ENCODE measurements around the gene TP73. TPM values are rescaled to one million over a fixed set of nuclear protein-coding genes. Genes with fewer than 3 reads are reported as not detected.

TP73 gene
- total RNA-seq, 1 experiment from 2014 or later: 1.6 TPM

DNA sequence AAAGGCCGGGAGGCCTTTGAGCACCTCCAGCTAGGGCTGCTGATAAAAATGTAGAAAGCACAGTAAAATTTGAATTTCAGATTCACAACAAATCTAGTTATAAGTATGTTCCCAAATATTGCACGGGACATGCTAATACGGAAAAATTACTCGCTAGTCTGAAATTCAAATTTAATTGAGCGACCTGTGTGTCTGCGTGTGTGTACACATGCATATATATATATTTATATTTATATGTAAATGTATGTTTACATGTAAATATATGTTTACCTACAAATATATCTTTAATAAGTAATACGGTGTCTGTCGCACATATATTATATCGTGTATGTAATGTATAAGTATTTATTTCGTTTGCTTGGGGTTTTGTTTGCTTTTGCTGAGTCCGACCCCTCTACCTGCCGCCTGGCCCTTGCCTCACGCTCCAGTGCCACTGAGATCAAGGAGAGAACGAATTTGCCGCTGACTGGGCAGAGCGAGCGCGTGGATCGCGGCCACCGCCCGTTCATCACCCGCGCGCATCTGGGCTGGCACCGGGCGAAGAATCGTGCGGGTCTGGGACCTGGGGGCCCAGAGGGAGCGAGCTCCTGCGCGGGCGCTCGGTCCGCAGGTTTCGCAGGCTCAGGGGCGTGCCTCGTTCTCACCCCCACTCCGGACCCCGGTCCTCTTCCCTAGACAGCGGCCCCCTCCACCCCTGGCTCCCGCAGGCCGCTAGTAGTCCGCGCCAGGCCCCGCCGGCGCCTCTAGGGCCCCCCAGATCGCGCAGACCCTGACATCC is 1.9 kb upstream of the TP73 start:
- DNase-seq: peak; percentile 86
- Histone ChIP-seq H3K27me3 (ENCODE audit: control insufficient read depth, insufficient read depth, low read length) (peaks cover 49% of the 10 kb centered on the region), H3K4me3 (ENCODE audit: insufficient read depth, low read depth, low read length) (peak overlapping the region; percentile 52)

DNA sequence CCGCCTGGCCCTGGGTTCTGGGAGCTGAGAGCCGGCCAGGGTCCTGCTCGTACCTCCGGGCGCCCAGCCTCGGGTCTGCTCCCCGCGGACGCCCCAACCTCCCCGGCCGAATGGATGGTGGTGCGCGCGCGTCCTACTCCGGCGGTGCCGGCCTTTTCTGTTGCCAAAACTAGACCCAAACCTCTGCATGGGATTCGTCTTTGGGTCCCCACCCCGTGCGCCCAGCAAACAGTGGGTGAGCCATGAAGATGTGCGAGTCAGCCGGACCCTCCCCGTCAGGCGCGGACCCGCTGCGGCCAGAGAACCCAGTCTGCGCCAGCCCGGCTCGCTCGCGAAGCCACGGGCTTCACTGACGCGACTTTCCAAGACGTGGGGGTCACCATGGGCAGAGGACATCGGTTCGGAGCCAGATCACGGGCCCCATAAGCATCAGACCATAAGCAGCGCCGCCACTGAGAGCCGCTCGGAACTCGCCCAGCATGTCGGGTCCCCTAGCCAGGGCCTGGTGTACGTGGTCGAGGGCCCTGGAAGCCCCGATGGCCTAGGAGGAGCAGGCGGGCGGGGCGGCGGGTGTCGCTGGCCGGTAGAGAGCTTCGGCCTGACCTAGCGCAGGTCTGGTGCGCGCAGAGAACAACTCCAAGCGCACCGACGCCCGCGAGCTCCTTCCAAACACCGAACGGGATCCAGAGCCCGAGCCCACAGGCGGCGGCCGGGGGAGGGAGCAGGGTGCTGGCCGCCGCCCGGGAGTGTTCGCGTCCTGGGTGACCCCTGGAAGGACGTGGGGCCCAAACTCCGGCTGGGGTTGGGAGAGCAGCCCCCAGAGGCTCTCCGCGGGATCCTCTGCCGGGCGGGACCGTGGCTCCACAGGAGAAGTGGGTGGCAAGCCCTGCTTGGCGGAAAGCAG is 1.0 kb upstream of the TP73 start:
- H3K36me3 ChIP-seq (replicated peaks; ENCODE audit: control insufficient read depth, insufficient read depth, low read length): peaks cover 1% of the 10 kb centered on the region; the same call in 1 of the 2 replicates
- peak; percentile 91 for DNase-seq
- H3K4me3 ChIP-seq (ENCODE audit: insufficient read depth, low read depth, low read length): peak overlapping the region; percentile 52
- peaks cover 50% of the 10 kb centered on the region for H3K27me3 ChIP-seq (ENCODE audit: control insufficient read depth, insufficient read depth, low read length)

More for the DNA sequence above, 1.9 kb upstream of the TP73 start:
- peaks cover 1% of the 10 kb centered on the region; the same call in 1 of the 2 replicates for H3K36me3 ChIP-seq (replicated peaks; ENCODE audit: control insufficient read depth, insufficient read depth, low read length)

DNA sequence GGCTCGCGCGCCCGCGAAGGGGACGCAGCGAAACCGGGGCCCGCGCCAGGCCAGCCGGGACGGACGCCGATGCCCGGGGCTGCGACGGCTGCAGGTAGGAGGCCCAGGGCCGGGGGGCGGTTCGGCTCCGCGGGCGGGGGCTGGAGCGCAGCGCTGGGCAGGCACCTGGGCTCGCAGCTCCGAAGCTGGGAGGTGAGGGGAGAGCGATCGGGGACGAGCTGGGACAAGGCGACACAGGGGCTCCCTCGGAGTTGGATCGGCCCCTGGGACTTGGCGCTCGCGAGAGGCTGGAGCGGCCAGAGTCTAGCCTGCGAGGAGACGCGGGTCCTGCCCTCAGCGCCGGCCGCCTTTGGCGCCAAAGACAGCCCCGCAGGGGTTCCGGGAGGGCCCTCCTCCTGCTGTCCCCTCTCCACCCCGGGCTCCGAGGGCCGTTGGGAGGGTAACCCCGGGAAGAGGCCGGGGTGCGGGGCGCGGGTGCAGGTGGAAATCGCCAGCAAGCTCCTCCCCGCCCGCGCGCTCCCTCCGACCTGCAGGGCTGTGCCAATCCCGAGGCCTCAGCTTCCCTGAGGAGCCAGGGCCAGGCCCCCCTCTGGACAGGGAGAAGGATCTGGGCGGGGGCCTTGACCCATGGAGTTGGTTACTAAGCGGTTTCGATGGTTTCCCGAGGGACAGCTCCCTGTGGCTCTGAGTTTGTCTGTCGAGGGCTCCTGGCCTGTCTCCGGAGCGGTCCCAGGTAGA is 401 bp downstream of the TP73 start:
- no peaks in the 10 kb centered on the region for H3K36me3 ChIP-seq (replicated peaks; ENCODE audit: control insufficient read depth, insufficient read depth, low read length)
- peak overlapping the region; percentile 52 for H3K4me3 ChIP-seq (ENCODE audit: insufficient read depth, low read depth, low read length)
- DNase-seq: peak; percentile 84
- H3K27me3 ChIP-seq (ENCODE audit: control insufficient read depth, insufficient read depth, low read length): peaks cover 53% of the 10 kb centered on the region

DNA sequence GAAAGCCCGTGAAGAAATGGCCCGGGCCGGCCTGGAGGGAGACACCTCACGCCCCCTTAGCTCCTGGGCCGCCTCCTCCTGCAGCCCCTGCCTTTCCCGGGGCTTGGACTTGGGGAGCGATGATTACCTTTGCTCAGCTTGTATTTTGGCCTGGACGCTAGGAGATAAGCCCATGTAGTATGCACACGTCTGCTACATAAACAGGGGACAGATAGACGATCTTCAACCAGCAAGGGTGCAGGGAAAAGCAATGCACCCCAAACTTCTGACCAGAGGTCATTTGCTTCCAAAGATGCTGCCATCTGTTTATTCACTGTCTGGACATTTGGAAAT is 936 bp downstream of the TP73 start:
- H3K4me3 ChIP-seq (ENCODE audit: insufficient read depth, low read depth, low read length): no peak overlapping the region
- H3K27me3 ChIP-seq (ENCODE audit: control insufficient read depth, insufficient read depth, low read length): peaks cover 53% of the 10 kb centered on the region
- no peaks in the 10 kb centered on the region for H3K36me3 ChIP-seq (replicated peaks; ENCODE audit: control insufficient read depth, insufficient read depth, low read length)
- peak; percentile 82 for DNase-seq

DNA sequence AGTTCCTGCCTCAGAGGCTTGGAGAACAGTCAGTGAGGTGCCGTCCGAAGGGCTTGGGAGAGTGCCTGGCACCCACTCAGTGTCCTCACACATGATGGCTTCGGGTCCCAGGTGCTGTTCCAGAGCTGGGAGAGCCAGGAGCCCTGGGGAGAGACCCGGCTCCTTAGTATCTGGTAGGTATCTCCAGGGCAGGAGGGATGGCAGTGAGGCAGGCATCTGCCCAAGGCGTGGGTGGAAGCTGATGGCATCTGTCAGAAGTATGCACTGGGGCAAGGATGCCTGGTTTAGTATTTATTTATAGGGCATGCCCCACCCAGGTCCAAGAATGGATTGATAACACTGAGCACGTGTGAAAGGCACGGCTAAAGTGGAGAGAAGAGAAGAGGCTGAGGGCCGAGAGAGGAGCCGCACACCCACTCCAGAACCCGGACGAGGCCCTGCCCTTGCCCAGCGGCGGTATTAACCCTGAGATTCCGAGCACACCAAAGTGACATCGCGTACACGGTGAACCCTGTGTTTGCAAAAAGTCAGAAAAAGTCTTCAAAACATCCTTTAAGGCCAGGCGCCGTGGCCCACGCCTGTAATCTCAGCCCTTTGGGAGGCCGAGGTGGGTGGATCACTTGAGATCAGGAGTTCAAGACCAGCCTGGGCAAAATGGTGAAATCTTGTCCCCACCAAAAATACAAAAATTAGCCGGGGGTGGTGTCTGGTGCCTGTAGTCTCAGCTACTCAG is 2.4 kb downstream of the TP73 start:
- H3K36me3 ChIP-seq (replicated peaks; ENCODE audit: control insufficient read depth, insufficient read depth, low read length): no peaks in the 10 kb centered on the region

DNA sequence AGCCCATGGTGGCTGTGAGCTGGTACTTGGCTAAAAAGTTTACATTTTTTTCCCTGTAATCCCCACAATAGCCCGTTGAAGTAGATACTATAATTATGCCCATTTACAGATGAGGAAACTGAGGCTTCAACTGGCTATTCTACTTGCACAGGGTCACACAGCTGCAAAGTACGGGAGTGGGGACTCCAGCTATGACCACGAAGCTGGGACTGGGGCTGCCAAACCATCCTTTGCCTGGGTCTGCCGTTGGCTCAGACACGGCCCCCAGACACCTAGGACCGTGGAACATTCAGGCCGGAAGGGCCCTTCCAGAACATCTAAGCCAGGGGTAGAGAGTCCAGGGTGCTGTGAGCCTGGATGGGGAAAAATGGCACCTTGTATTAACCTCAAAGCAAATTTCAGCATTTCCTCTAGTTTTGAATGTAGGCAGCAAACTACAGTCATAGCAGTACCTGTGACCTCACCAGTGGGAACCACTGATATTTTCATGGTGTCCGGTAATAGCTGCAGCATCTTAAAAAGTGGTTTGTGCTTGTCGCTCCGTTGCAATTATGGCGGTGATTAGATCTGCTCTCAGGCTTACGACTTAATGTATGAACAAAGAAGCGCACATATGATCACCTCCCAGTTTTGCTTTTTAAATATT is 4.3 kb downstream of the TP73 start:
- no peak for DNase-seq
- H3K36me3 ChIP-seq (replicated peaks; ENCODE audit: control insufficient read depth, insufficient read depth, low read length): no peaks in the 10 kb centered on the region
- no peak overlapping the region for H3K4me3 ChIP-seq (ENCODE audit: insufficient read depth, low read depth, low read length)
- H3K27me3 ChIP-seq (ENCODE audit: control insufficient read depth, insufficient read depth, low read length): peaks cover 40% of the 10 kb centered on the region

More for the DNA sequence above, 2.4 kb downstream of the TP73 start:
- Histone ChIP-seq H3K27me3 (ENCODE audit: control insufficient read depth, insufficient read depth, low read length) (peaks cover 55% of the 10 kb centered on the region), H3K4me3 (ENCODE audit: insufficient read depth, low read depth, low read length) (no peak overlapping the region)
- no peak for DNase-seq

DNA sequence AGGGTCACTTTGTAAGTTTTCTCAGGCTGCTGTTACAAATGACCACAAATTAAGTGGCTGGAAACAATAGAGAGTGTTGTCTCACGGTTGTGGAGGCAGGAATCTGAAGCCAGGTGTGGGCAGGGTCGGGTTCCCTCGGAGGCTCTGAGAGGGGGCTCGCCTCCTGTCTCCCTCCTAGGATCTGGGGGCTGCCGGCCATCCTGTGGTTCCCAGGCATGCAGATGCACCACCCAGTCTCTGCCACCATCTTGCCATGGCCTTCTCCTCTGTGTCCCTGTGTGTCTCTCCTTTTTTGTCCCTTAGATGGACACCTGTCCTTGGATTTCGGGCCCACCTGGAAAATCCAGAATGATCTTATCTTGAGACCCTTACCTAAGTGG is 4.8 kb downstream of the TP73 start:
- H3K36me3 ChIP-seq (replicated peaks; ENCODE audit: control insufficient read depth, insufficient read depth, low read length): no peaks in the 10 kb centered on the region
- H3K4me3 ChIP-seq (ENCODE audit: insufficient read depth, low read depth, low read length): no peak overlapping the region
- DNase-seq: no peak
- peaks cover 34% of the 10 kb centered on the region for H3K27me3 ChIP-seq (ENCODE audit: control insufficient read depth, insufficient read depth, low read length)

DNA sequence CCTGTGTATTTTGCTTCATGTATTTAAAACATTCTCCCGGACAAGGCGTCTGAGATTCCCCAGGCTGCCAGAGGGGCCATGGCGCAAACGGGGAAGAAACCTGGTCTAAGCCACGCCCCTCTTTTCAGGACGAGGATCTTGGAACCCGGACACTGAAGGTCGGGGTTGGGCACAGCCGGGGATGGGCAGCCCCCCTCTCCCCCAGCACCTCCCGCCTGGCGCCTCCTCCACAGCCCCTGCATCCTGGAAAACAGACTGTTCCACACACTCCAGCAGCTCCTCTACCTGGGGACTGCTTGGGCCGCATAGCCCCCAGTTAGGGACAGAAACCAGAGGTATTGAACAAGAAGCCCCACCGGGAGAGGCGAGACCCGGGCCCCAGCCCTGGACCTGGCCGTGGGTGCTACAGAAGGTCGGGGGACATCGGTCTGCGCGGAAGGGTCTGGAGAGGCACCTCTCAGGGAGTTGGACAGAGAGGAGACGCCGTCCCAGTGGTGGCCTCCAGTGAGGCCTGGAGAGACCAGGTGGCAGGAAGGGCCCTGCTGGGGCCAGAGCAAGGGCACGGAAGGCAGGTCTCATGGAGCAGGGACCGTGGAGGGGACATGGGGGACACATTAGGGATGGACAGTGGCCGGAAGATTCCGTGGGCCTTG is 5.4 kb downstream of the TP73 start:
- H3K27me3 ChIP-seq (ENCODE audit: control insufficient read depth, insufficient read depth, low read length): peaks cover 29% of the 10 kb centered on the region

DNA sequence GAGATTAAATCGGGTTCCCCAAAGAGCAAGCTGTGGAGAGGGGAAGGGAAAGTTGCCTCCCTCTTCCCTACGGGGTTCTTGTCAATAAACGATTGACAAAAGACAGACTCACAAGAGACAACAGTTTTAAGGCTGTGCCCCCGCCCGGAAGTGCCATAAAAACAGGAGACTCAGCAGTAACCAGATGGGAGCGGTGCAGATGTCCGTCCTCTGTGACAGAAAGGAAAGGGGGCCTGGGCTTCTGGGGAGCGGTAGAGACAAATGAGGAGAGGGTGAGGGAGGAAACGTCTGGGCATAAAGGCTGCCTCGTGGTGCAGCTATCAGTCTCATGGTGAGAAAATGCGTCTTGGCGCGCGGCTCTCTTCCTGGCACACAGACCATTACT is 5.9 kb downstream of the TP73 start:
- Histone ChIP-seq H3K4me3 (ENCODE audit: insufficient read depth, low read depth, low read length) (no peak overlapping the region), H3K27me3 (ENCODE audit: control insufficient read depth, insufficient read depth, low read length) (peaks cover 24% of the 10 kb centered on the region), H3K36me3 (replicated peaks; ENCODE audit: control insufficient read depth, insufficient read depth, low read length) (no peaks in the 10 kb centered on the region)
- no peak for DNase-seq

More for the DNA sequence above, 5.4 kb downstream of the TP73 start:
- Histone ChIP-seq H3K4me3 (ENCODE audit: insufficient read depth, low read depth, low read length) (no peak overlapping the region), H3K36me3 (replicated peaks; ENCODE audit: control insufficient read depth, insufficient read depth, low read length) (no peaks in the 10 kb centered on the region)
- peak; percentile 63 for DNase-seq

DNA sequence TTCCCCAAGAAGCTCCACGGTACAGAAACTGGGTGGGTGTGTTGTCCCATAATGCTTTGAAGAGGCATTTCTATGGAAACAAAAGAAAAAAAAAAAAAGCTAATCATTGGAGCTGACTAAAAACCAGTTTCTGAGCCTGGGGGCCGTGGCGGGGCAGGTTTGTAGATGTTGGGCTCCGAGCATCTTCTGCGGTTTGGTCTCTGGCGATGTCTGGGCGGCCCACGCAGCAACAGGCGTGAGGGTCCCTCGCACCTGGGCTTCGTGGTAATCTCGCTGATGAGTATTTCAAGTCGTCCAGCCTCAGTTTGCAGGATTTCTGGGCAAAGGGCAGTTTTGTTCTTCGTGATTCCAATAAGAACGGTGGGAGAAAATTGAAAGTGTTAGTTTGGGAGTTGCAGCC is 6.8 kb downstream of the TP73 start:
- Histone ChIP-seq H3K36me3 (replicated peaks; ENCODE audit: control insufficient read depth, insufficient read depth, low read length) (no peaks in the 10 kb centered on the region), H3K4me3 (ENCODE audit: insufficient read depth, low read depth, low read length) (no peak overlapping the region), H3K27me3 (ENCODE audit: control insufficient read depth, insufficient read depth, low read length) (peaks cover 15% of the 10 kb centered on the region)
- no peak for DNase-seq

DNA sequence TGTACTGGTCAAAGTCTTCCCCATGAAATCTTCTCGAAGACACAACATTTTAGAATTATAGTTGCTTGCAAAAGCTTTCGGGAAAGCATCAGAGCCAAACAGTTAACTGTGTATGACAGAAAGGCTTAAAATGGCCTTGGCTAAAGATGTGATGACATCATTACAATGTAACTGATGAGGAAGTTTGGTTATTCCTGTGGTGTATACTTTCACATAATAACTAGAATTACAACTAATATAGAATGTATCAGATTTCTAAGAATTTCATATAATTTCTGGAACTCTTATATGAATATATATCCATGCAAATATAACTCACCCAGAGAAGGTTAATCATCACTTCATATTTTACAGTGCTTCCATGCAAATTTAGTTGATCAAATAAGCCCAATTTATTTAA is 8.4 kb downstream of the TP73 start:
- Histone ChIP-seq H3K4me3 (ENCODE audit: insufficient read depth, low read depth, low read length) (no peak overlapping the region), H3K36me3 (replicated peaks; ENCODE audit: control insufficient read depth, insufficient read depth, low read length) (no peaks in the 10 kb centered on the region), H3K27me3 (ENCODE audit: control insufficient read depth, insufficient read depth, low read length) (peaks cover 5% of the 10 kb centered on the region; the same call in 1 of the 2 replicates)
- DNase-seq: no peak

DNA sequence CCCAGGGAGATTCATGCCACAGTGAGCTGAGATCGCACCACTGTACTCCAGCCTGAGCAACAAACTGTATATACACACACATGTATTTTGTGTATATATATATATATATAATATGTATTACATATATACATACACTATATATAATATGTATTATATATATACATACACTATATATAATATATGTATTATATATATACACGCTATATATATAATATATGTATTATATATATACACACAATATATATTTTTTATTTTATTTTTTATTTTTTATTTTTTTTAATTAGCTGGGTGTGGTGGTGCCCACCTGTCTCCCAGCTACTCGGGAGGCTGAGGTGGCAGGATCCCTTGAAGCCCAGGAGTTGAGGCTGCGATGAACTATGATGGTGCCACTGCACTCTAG is 9.3 kb downstream of the TP73 start:
- no peak for DNase-seq
- Histone ChIP-seq H3K36me3 (replicated peaks; ENCODE audit: control insufficient read depth, insufficient read depth, low read length) (no peaks in the 10 kb centered on the region), H3K27me3 (ENCODE audit: control insufficient read depth, insufficient read depth, low read length) (peaks cover 2% of the 10 kb centered on the region; the same call in 1 of the 2 replicates), H3K4me3 (ENCODE audit: insufficient read depth, low read depth, low read length) (no peak overlapping the region)

DNA sequence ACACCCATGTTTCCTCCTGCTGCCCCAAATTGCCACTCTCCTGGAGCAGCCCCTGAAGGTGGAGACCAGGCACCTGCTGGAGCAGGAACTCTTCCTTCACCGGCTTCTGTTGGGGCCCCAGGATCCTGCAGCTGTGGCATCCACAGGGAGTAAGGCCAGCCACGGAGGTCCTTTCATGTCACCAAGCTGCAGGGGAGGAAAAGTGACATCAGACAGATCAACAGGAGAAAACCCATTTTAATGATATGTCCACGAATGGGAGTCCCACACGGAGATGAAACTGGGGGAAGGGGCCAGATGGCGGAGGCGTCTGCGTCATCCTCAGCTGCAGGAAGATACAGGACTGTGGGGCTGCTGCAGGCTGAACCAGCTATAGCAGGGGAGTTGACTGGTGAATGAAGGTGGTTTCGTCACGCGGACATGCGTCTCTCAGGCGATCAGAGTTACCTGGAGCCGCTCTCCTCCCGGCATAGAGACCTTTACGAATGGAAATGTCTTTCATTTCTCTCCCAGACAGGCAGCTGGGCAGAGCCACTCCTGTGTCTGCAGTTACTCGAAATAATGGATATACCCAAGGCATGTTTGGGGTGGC is 9.9 kb downstream of the TP73 start:
- H3K36me3 ChIP-seq (replicated peaks; ENCODE audit: control insufficient read depth, insufficient read depth, low read length): no peaks in the 10 kb centered on the region
- H3K27me3 ChIP-seq (ENCODE audit: control insufficient read depth, insufficient read depth, low read length): peaks cover 1% of the 10 kb centered on the region; the same call in 1 of the 2 replicates
- DNase-seq: no peak
- no peak overlapping the region for H3K4me3 ChIP-seq (ENCODE audit: insufficient read depth, low read depth, low read length)
